ENCODE measurements around the gene SLC7A9.

DNA sequence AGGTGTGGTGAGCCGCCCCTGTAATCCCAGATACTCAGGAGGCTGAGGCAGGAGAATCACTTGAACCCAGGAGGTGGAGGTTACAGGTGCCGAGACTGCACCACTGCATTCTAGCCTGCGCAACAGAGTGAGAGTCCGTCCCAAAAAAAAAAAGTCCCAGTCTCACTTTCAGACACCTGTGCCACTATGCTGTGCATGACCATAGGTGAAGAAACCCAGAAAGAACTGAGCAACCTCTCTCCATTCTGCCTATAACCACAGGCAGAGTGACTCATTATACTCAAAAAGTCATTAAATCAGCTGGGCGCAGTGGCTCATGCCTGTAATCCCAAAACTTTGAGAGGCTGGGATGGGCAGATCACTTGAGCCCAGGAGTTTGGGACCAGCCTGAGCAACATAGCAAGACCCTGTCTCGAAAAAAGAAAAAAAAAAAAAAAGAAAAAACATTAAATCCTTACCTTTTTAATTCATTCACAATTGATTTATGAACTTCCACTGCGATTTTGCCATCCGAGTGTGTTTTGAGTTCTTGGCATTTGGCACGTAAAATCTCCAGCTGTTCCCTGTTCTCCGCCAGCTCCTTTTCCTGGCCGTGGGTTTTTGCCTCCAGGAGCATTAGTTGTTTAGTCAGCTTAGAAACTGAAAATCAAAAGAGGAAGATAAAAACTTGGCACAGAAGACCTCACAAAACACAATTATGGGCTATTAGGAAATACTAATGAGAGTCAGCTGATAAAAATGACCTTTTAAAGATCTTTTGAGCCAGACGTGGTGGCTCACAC is 45.5 kb upstream of the SLC7A9 start:
- TF ChIP-seq, protein P1, sequence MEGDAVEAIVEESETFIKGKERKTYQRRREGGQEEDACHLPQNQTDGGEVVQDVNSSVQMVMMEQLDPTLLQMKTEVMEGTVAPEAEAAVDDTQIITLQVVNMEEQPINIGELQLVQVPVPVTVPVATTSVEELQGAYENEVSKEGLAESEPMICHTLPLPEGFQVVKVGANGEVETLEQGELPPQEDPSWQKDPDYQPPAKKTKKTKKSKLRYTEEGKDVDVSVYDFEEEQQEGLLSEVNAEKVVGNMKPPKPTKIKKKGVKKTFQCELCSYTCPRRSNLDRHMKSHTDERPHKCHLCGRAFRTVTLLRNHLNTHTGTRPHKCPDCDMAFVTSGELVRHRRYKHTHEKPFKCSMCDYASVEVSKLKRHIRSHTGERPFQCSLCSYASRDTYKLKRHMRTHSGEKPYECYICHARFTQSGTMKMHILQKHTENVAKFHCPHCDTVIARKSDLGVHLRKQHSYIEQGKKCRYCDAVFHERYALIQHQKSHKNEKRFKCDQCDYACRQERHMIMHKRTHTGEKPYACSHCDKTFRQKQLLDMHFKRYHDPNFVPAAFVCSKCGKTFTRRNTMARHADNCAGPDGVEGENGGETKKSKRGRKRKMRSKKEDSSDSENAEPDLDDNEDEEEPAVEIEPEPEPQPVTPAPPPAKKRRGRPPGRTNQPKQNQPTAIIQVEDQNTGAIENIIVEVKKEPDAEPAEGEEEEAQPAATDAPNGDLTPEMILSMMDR (IDR thresholded peaks at IDR 0.05) = no peak
- TF ChIP-seq POLR2A (IDR thresholded peaks at IDR 0.05) (no peak), POLR2AphosphoS5 (IDR thresholded peaks at IDR 0.05) (no peak)
